Cardiac fibroblast (primary cell): Measurements from ENCODE around the gene SWSAP1.
A peak's percentile ranks its signal among the peaks of the same experiment; 100 is the strongest.
"Not testable (repeated sequence)": the region's sequence is repeated elsewhere in the genome, so short reads cannot be mapped to it uniquely, and the experiment has no call there.

Experiments used
- DNase-seq, 2 donors: peaks; one replicate each; pipeline versions ENCODE4 v3.0.0 to v3.0.0-alpha.2; 2010; ENCODE audit warnings: low read depth in 2 of 2
- H3K4me3 ChIP-seq, 2 donors: replicated peaks in 1 of 2; 1 replicate in 1 of 2; 2 replicates in 1 of 2; pipeline ENCODE4 v1.5.1; 2011; ENCODE audit warnings: low read depth in 2 of 2, low read length in 2 of 2, mild to moderate bottlenecking in 2 of 2, moderate library complexity in 1 of 2
- TF ChIP-seq, protein P1 (sequence below): IDR thresholded peaks from one replicate; pipeline ENCODE4 v1.5.1; 2011; ENCODE audit warnings: low read depth, mild to moderate bottlenecking, low read length, inconsistent platforms

The SWSAP1 gene

GRCh38 chr19:11345122-11345803 is 29.2 kb upstream of the SWSAP1 start:
- TF ChIP-seq, protein P1, sequence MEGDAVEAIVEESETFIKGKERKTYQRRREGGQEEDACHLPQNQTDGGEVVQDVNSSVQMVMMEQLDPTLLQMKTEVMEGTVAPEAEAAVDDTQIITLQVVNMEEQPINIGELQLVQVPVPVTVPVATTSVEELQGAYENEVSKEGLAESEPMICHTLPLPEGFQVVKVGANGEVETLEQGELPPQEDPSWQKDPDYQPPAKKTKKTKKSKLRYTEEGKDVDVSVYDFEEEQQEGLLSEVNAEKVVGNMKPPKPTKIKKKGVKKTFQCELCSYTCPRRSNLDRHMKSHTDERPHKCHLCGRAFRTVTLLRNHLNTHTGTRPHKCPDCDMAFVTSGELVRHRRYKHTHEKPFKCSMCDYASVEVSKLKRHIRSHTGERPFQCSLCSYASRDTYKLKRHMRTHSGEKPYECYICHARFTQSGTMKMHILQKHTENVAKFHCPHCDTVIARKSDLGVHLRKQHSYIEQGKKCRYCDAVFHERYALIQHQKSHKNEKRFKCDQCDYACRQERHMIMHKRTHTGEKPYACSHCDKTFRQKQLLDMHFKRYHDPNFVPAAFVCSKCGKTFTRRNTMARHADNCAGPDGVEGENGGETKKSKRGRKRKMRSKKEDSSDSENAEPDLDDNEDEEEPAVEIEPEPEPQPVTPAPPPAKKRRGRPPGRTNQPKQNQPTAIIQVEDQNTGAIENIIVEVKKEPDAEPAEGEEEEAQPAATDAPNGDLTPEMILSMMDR: no peak
- peak overlapping the region; percentile 73 to 78 for H3K4me3 ChIP-seq
- DNase-seq: no peak

DNA sequence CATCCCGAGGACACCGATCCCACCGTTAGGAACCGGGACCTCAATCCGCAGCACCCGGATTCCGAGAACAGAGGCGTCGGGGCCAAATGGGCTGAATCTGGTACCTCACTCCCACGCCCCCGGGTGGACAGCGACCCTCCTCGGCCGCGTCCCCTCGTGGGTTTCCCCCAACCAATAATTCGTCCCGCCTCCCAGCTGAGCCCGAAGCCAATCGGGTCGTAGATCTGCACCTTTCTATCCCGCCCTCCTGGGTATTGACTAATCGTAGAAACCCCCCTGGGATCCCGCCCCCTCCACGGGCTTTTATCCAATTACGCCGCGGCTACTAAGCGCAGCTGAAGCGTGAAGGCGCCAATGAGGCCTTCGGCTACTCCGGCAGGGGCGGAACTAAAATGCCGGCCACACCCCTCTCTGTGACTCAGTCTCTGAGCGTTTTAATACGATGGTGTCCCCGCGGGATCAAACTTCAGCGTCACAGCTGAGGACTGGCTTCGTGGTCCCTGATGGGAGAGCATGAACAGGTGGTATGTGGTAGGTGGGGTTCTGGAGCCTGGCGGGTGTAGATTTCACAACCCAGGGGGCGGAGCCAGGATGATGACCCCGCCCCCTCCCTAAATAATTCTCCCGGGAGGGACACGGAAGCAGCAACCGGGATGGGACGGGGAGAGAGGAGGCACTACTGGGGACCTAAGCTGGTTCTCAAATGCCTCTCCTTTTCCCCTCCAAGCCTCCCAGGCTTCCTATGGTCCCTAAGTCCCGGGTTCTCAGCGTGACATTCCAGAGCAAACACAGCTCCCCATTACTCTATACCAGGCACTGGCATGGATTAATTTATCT is 28.1 kb upstream of the SWSAP1 start, which contains the start of the genes CCDC159 and TMEM205:
Gene CCDC159, plus strand, starts transcription at position 416 of the 837 bp plus-strand sequence. Its CDS starts 88 bp downstream, at position 504.
Gene TMEM205, minus strand, starts transcription at position 165 of the 837 bp plus-strand sequence. CDS start 649 bp downstream, outside the sequence.
- DNase-seq: peak; percentile 99 to 100
- H3K4me3 ChIP-seq: peak within 1 kb of the TSS; percentile 73 to 78
- TF ChIP-seq, protein P1: no peak

DNA sequence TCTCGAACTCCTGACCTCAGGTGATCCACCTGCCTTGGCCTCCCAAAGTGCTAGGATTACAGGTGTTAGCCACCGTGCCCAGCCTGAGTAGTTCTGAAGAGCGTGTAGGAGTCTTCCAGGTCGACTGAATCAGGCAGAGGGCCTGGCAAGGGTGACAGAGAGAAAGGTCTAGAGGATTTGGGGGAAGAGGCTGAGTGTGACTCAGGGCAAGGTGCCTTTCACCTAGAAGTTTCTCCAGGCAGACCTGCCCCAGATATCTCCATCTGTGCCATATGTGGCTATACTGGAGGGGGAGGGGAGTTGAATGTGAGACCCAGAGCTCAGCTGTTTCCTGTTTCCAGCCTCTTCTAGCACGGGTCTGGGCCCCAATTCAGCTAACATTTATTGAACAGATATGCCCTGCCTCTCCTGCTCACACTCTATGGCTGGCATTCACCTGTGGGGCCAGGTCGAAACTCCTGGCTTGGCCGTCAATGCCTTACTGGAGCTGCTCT is 26.9 kb upstream of the SWSAP1 start:
- TF ChIP-seq, protein P1: no peak
- no peak for DNase-seq
- no peak overlapping the region for H3K4me3 ChIP-seq

DNA sequence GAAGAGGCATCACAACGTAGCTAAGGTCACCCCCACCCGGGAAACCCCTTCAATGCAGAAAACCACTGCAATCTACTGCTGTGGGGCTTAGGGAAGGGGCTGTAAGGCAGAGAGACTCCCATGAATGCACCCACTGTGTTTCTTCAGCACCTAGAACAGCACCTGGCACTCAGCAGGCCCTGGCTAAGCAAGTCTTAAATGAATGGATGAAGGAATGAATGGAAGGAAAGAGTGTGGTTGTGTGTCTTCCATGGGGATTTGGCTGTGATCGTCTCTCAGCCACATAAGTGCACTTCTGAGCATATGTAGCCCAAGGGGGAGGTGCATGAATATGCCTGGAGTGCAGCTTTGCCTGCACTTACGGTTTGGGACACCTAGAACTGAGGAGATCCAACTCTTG is 25.3 kb upstream of the SWSAP1 start:
- TF ChIP-seq, protein P1: no peak
- DNase-seq: no peak
- H3K4me3 ChIP-seq: no peak overlapping the region

DNA sequence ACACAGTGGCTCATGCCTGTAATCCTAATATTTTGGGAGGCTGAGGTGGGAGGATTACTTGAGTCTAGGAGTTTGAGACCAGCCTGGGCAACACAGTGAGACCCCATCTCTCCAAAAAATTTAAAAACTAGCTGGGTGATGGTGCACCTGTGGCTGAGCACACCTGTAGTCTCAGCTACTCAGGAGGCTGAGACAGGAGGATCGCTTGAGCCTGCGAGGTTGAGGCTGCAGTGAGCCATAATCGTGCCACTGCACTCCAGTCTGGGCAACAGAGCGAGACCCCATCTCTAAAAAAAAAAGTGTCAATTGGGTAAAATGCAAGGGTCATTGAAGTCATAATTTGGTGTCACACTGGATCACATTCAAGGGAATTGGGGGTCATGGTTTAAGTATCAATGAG is 20.4 kb upstream of the SWSAP1 start:
- not testable (repeated sequence) for DNase-seq, H3K4me3 ChIP-seq

DNA sequence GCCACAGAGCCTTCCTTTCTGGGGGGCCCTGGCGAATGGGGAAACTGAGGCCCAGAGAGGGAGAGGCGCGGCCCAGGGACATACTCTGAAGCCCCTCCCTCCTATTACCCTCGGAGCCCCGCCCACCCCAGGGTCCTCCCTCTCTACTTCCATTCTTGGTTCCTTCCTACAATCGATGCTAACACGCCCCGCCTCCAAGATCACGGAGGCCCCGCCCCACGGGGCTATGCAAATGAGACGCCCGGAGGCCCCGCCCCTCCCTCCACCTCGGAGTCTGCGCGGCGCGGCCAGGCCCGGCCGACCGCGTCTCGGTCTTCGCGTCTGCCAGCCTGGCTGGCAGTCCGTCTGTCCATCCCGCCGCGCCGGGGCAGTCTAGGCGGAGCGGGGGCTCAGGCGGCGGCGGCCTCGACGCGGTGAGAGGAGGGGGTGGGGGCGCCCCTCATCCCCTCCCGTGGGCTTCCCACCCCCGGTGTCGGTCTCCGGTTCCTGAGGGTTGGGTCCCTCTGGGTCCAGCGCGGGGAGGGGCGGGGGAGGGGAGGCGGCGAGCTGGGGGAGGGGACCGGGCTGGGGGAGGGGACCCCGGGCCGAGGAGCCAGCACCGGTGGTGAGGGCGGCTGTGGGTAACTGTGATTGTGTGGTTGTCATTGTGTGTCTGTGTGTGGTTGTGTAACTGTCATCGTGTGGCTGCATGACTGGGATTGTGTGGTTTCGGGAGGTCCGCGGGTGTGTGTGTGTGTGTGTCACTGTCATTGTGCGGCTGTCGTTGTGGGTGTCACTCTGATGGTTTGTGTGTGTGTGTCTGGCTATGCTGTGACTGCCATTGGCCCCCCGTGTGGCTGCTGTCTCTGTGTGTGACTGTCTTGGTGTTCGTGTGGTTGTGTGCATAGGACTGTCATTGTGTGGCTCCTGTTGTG is 19.0 kb upstream of the SWSAP1 start, which contains the start of gene PLPPR2:
Gene PLPPR2, plus strand, starts transcription at position 273 of the 914 bp plus-strand sequence. CDS start 2,242 bp downstream, outside the sequence.
- H3K4me3 ChIP-seq: peak within 1 kb of the TSS; percentile 70 to 76
- peak; percentile 89 to 91 for DNase-seq
- TF ChIP-seq, protein P1: no peak
